ENCODE data around the gene PELI1.

Gene PELI1

GRCh38 chr2:64173156-64174135 lies 29.2 kb upstream of the PELI1 start:
- Histone ChIP-seq H3K27me3 (no peaks in the 10 kb centered on the region), H3K4me1 (peaks cover 0 to 14% (median 3%) of the 10 kb centered on the region in 4 donors)
- intact Hi-C loops (cut with DNase I; ENCODE audit: low total_unique reads) = no loop called here

GRCh38 chr2:64168756-64169155 lies 24.5 kb upstream of the PELI1 start:
- H3K36me3 ChIP-seq = no peaks in the 10 kb centered on the region
- no peak for DNase-seq
- no peaks in the 10 kb centered on the region for H3K9me3 ChIP-seq
- H3K4me1 ChIP-seq = peaks cover 0 to 12% (median 4%) of the 10 kb centered on the region in 4 donors
- H3K4me3 ChIP-seq = no peak overlapping the region
- intact Hi-C loops (cut with DNase I; ENCODE audit: low total_unique reads) = no loop called here
- H3K27ac ChIP-seq = no peak overlapping the region
- TF ChIP-seq CTCF (IDR thresholded peaks at IDR 0.05) = no peak
- H3K27me3 ChIP-seq = no peaks in the 10 kb centered on the region

More at GRCh38 chr2:64173156-64174135, 29.2 kb upstream of the PELI1 start:
- Histone ChIP-seq H3K9me3 (no peaks in the 10 kb centered on the region), H3K36me3 (no peaks in the 10 kb centered on the region), H3K27ac (no peak overlapping the region), H3K4me3 (no peak overlapping the region)
- DNase-seq = no peak
- TF ChIP-seq CTCF (IDR thresholded peaks at IDR 0.05) = no peak

GRCh38 chr2:64168201-64168600 lies 24.0 kb upstream of the PELI1 start:
- H3K36me3 ChIP-seq = no peaks in the 10 kb centered on the region
- intact Hi-C loops (cut with DNase I; ENCODE audit: low total_unique reads) = no loop called here
- DNase-seq = no peak
- TF ChIP-seq CTCF (IDR thresholded peaks at IDR 0.05) = no peak
- no peaks in the 10 kb centered on the region for H3K9me3 ChIP-seq
- no peaks in the 10 kb centered on the region for H3K27me3 ChIP-seq
- H3K4me1 ChIP-seq = peaks cover 0 to 12% (median 4%) of the 10 kb centered on the region in 4 donors
- H3K27ac ChIP-seq = no peak overlapping the region
- H3K4me3 ChIP-seq = no peak overlapping the region

- Histone ChIP-seq H3K9me3 (no peaks in the 10 kb centered on the region), H3K27ac (no peak overlapping the region), H3K4me1 (peaks cover 0 to 12% (median 4%) of the 10 kb centered on the region in 4 donors), H3K27me3 (no peaks in the 10 kb centered on the region), H3K36me3 (no peaks in the 10 kb centered on the region), H3K4me3 (no peak overlapping the region)
- intact Hi-C loops (cut with DNase I; ENCODE audit: low total_unique reads) = no loop called here
- no peak for DNase-seq
- TF ChIP-seq CTCF (IDR thresholded peaks at IDR 0.05) = no peak
Observed at GRCh38 chr2:64166637-64167420, 22.6 kb upstream of the PELI1 start.

- no peaks in the 10 kb centered on the region for H3K27me3 ChIP-seq
- H3K27ac ChIP-seq = no peak overlapping the region
- H3K9me3 ChIP-seq = no peaks in the 10 kb centered on the region
- H3K4me1 ChIP-seq = peaks cover 0 to 12% (median 4%) of the 10 kb centered on the region in 4 donors
- no peaks in the 10 kb centered on the region for H3K36me3 ChIP-seq
- intact Hi-C loops (cut with DNase I; ENCODE audit: low total_unique reads) = no loop called here
- H3K4me3 ChIP-seq = no peak overlapping the region
- DNase-seq = no peak
- TF ChIP-seq CTCF (IDR thresholded peaks at IDR 0.05) = no peak
Observed at GRCh38 chr2:64166212-64166611, 22.0 kb upstream of the PELI1 start.

All from tibial artery (tissue), 4 donors.